Lower leg skin (tissue), 4 donors: Measurements from ENCODE around the gene P2RY8. TPM values are rescaled to one million over a fixed set of nuclear protein-coding genes. Genes with fewer than 3 reads are reported as not detected.
A peak's percentile ranks its signal among the peaks of the same experiment; 100 is the strongest.
"Not testable (repeated sequence)": the region's sequence is repeated elsewhere in the genome, so short reads cannot be mapped to it uniquely, and the experiment has no call there.

Source experiments
- DNase-seq, 2 donors: peaks; one replicate each; pipeline ENCODE4 v3.0.0-alpha.2; 2019; ENCODE audit warnings: low spot score in 2 of 2
- H3K4me3 ChIP-seq: fragments of 200-600 bp; sonication (generic); 2 replicates; pipeline ENCODE4 v1.5.1; 2017; ENCODE audit warnings: mild to moderate bottlenecking, low read depth; ENCODE audit not compliant: poor library complexity, severe bottlenecking
- POLR2A ChIP-seq, 2 donors: fragments of 450-650 bp; IDR thresholded peaks; one replicate each; pipeline ENCODE4 v1.6.1; 2016 to 2017; ENCODE audit warnings: antibody characterized with exemption in 2 of 2, mild to moderate bottlenecking in 1 of 2, moderate library complexity in 1 of 2
- WGBS, 2 donors: methylation state at CpG; one replicate each; pipeline ENCODE4 v1.1.5; 2018; 5-methylcytosine and 5-hydroxymethylcytosine counted together
- intact Hi-C: fragments of 100-400 bp; cut with DNase I; formaldehyde crosslinking; loops from one replicate; pipeline ENCODE4 v1.15.0; 2023; ENCODE audit warnings: low total_unique reads
- total RNA-seq, 4 donors: library from RNA; depleted of rRNA; stranded (reverse); fragments of >200 nt; gene quantifications; one replicate each; pipeline ENCODE4 v1.1.0, GENCODE V29; 2016
- TF ChIP-seq, protein P1 (sequence below), 3 donors: fragments of 450-650 bp; IDR thresholded peaks; one replicate each; pipeline ENCODE4 v1.5.1; 2016; ENCODE audit warnings: antibody characterized with exemption in 3 of 3, mild to moderate bottlenecking in 3 of 3, moderate library complexity in 2 of 3

P2RY8 gene
- total RNA-seq, 4 donors from 2014 or later: 0.08 to 0.81 (median 0.48) TPM

DNA sequence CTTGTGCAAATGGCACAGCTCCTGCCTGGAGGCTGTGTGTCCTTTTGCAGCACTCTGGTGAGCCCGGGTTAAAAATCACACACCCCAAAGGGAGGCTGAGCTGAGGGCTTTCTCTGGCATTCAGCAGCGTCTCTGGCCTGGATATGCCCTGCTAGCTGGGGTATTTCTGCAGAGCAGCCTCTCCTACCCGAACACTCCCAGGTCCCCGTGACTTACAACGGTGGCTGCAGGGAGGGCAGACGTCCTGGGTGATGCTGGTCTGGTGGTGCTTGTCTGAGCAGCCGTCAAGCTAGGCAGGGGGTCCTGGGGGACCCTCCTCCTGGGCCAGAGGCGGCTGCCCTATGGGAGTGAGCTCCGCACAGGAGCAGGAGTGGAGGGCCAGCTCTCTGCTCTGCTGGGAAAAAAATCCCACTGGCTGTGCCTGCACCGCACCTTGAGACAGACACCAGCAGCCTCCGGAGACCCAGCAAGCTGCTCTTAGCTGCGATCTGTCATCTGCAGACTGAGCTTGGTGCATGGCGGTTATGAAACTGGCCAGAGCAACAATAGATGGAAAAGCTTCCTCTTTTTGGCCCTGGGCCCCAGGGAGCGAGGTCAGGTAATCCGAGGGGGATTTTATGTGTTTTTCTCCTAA is 43.0 kb downstream of the P2RY8 start:
- DNase-seq: peak in 1 of 2 donors; percentile 79
- 22 to 30% methylated on average over 9 to 15 of the region's 15 CpGs for WGBS, 2 donors

DNA sequence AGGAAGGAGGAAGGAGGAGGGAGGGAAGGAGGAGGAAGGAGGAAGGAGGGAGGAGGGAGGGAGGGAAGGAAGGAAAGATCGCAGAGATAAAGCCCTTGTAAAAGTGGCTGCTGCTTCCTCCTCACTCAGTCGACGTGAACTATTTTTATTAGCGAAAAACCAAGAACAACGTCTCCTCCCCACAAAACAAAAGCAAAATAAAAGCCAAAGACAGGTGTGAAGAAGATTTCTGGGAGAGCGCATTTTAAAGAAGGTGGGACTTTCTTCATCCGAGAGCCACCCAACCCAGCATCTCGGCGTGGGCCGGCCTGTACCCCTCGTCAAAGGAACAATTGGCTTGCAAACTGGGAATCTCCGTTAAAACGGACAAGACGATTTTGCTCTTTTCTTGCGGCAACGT is 43.6 kb downstream of the P2RY8 start:
- 25 to 30% methylated on average over 16 of the region's 16 CpGs for WGBS, 2 donors
- no peak overlapping the region for H3K4me3 ChIP-seq
- no peak for TF ChIP-seq POLR2A (IDR thresholded peaks at IDR 0.05)
- TF ChIP-seq, protein P1, sequence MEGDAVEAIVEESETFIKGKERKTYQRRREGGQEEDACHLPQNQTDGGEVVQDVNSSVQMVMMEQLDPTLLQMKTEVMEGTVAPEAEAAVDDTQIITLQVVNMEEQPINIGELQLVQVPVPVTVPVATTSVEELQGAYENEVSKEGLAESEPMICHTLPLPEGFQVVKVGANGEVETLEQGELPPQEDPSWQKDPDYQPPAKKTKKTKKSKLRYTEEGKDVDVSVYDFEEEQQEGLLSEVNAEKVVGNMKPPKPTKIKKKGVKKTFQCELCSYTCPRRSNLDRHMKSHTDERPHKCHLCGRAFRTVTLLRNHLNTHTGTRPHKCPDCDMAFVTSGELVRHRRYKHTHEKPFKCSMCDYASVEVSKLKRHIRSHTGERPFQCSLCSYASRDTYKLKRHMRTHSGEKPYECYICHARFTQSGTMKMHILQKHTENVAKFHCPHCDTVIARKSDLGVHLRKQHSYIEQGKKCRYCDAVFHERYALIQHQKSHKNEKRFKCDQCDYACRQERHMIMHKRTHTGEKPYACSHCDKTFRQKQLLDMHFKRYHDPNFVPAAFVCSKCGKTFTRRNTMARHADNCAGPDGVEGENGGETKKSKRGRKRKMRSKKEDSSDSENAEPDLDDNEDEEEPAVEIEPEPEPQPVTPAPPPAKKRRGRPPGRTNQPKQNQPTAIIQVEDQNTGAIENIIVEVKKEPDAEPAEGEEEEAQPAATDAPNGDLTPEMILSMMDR (IDR thresholded peaks at IDR 0.05): no peak
- DNase-seq: peak in 1 of 2 donors; percentile 42
- intact Hi-C loops: no loop called here

More for the DNA sequence above, 43.0 kb downstream of the P2RY8 start:
- intact Hi-C loops: no loop called here
- TF ChIP-seq, protein P1 (IDR thresholded peaks at IDR 0.05): no peak
- no peak for TF ChIP-seq POLR2A (IDR thresholded peaks at IDR 0.05)
- no peak overlapping the region for H3K4me3 ChIP-seq

DNA sequence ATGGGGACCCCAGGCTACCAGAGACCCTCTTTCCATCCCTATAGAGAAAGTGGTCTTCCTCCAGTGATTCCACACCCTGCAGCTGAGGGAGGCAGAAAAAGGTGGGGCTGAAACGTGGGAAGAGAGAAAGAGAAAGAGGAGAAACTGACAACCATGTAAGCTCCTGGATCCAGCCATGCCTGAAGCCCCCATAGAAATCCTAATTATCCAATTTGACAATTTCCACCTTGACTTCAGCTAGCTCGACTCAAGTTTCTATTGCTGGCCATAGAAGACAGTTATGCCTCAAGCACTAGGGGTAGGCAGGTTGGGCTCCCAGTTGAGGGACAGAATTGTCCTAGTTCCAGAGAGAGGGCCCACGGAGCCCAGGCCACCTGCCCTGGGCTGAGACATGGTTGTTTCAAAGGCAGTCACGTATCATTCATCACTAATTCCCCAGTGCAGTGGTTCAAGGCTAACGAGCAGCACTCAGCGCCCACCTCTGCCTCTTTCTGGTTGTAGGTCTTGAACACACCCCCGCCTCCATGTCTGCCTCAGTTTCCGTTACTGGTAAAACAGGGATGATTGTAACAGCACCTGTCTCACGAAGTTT is 44.5 kb downstream of the P2RY8 start:
- no peak overlapping the region for H3K4me3 ChIP-seq
- peak in 1 of 2 donors; percentile 75 for DNase-seq
- intact Hi-C loops: no loop called here
- WGBS, 2 donors: 82 to 86% methylated on average over 9 of the region's 9 CpGs
- no peak for TF ChIP-seq POLR2A (IDR thresholded peaks at IDR 0.05)
- TF ChIP-seq, protein P1 (IDR thresholded peaks at IDR 0.05): no peak

DNA sequence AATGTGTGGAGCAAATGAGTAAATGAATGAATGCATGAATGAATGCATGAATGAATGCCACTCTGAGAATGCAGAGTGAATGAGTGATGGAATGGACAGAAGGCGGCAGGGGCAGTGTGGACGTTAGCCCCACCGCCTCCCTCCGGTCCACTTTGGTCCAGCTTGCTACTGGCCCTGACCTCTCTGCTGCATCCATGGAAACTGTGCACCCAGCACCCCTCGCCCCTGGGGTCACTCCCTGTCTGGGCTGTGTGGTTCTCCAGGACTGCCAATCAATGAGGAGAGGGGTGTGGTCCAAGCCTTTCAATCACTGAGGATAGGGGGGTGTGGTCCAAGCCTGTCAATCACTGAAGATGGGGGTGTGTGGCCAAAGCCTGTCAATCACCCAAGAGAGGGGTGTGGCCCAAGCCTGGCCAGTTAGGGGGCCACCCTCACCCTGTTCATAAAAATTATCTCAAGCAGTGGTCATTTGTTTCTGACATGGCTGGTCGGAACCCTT is 45.1 kb downstream of the P2RY8 start:
- no peak overlapping the region for H3K4me3 ChIP-seq
- TF ChIP-seq POLR2A (IDR thresholded peaks at IDR 0.05): no peak
- TF ChIP-seq, protein P1 (IDR thresholded peaks at IDR 0.05): no peak
- peak in 1 of 2 donors; percentile 58 for DNase-seq
- 82 to 86% methylated on average over 6 of the region's 6 CpGs for WGBS, 2 donors
- intact Hi-C loops: no loop called here

DNA sequence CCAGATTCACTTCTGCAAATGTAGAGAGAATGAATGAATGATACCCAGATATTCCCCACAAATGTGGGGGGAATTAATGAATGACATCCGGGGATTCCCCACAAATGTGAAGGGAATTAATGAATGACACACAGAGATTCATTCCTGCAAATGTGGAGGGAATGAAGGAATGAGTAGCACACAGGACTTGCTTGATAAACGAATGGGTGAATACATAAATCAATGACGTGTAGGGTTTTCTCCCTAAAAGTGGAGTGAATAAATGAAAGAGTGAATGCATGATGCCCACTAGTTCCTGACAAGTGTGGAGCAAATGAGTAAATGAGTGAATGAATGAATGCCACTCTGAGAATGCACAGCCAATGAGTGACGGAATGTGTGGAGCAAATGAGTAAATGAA is 45.7 kb downstream of the P2RY8 start:
- DNase-seq, H3K4me3 ChIP-seq, intact Hi-C loops: not testable (repeated sequence)
- WGBS, 2 donors: 92% methylated on average over 4 of the region's 4 CpGs

DNA sequence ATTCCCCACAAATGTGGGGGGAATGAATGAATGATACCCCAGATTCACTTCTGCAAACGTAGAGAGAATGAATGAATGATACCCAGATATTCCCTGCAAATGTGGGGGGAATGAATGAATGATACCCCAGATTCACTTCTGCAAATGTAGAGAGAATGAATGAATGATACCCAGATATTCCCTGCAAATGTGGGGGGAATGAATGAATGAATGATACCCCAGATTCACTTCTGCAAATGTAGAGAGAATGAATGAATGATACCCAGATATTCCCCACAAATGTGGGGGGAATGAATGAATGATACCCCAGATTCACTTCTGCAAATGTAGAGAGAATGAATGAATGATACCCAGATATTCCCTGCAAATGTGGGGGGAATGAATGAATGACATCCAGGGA is 46.3 kb downstream of the P2RY8 start:
- H3K4me3 ChIP-seq, intact Hi-C loops, DNase-seq: not testable (repeated sequence)
- 82 to 88% methylated on average over 1 of the region's 1 CpG for WGBS, 2 donors

DNA sequence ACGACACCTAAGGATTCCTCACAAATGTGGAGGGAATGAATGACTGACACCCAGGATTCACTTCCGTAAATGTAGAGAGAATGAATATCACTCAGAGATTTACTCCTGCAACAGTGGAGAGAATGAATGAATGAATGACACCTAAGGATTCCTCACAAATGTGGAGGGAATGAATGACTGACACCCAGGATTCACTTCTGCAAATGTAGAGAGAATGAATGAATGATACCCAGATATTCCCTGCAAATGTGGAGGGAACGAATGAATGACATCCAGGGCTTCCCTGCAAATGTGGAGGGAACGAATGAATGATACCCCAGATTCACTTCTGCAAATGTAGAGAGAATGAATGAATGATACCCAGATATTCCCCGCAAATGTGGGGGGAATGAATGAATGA is 47.6 kb downstream of the P2RY8 start:
- DNase-seq, H3K4me3 ChIP-seq, intact Hi-C loops: not testable (repeated sequence)
- WGBS, 2 donors: 77 to 91% methylated on average over 5 of the region's 5 CpGs
